WTC11 (cell line): ENCODE data around the gene ADAM12. TPM values are rescaled to one million over a fixed set of nuclear protein-coding genes. Genes with fewer than 3 reads are reported as not detected.

ENCODE experiments used
- ATAC-seq: fragments of 200-7000 bp; cut with Tn5 transposase; 2 replicates; pipeline ENCODE4 v1.10.0; 2021; ENCODE audit warnings: mild to moderate bottlenecking, moderate library complexity
- CTCF ChIA-PET: fragments of 300-600 bp; sonication (Branson Sonifier 250); formaldehyde crosslinking; loops from one replicate; lab custom pipeline; 2021; ENCODE audit warnings: antibody characterized with exemption; lab: Charles Lee
- POLR2A ChIA-PET: fragments of 350-600 bp; sonication (Branson Sonifier 250); formaldehyde crosslinking; loops from one replicate; lab custom pipeline; 2021; ENCODE audit warnings: antibody characterized with exemption; lab: Charles Lee
- DNase-seq: peaks from one replicate; pipeline ENCODE4 v3.0.0; 2021; ENCODE audit warnings: low spot score
- H3K27ac Mint-ChIP-seq: 2 replicates; pipeline ENCODE4 v1.8.0; 2021; ENCODE audit warnings: mixed read lengths
- H3K27me3 Mint-ChIP-seq: 2 replicates; pipeline ENCODE4 v1.8.0; 2021; ENCODE audit warnings: low read depth, mild to moderate bottlenecking, moderate library complexity, mixed read lengths
- H3K36me3 Mint-ChIP-seq: 2 replicates; pipeline ENCODE4 v1.8.0; 2021; ENCODE audit warnings: mixed read lengths
- H3K4me1 Mint-ChIP-seq: 2 replicates; pipeline ENCODE4 v1.8.0; 2022; ENCODE audit warnings: mixed read lengths
- H3K4me3 Mint-ChIP-seq: 2 replicates; pipeline ENCODE4 v1.8.0; 2021; ENCODE audit warnings: mild to moderate bottlenecking, moderate library complexity, mixed read lengths
- H3K9me3 Mint-ChIP-seq: 2 replicates; pipeline ENCODE4 v1.8.0; 2021; ENCODE audit warnings: mixed read lengths
- GRHL2 ChIP-seq: fragments of 250-450 bp; sonication (Bioruptor Pico); IDR thresholded peaks from 2 replicates; pipeline ENCODE4 v1.8.0; 2022; ENCODE audit warnings: mild to moderate bottlenecking, moderate library complexity; ENCODE audit not compliant: insufficient replicate concordance, severe bottlenecking
- HMGXB4 ChIP-seq: sonication (generic); formaldehyde crosslinking; IDR thresholded peaks from 2 replicates; pipeline ENCODE4 v1.8.1; 2023; ENCODE audit warnings: mild to moderate bottlenecking, moderate library complexity, missing genetic modification reagents
- KAT7 ChIP-seq: sonication (generic); formaldehyde crosslinking; IDR thresholded peaks from 2 replicates; pipeline ENCODE4 v1.8.1; 2023; ENCODE audit warnings: missing genetic modification reagents, mild to moderate bottlenecking, borderline replicate concordance
- MLX ChIP-seq: sonication (generic); formaldehyde crosslinking; IDR thresholded peaks from 2 replicates; pipeline ENCODE4 v1.8.1; 2023; ENCODE audit warnings: mild to moderate bottlenecking, missing genetic modification reagents, moderate library complexity
- NR1H2 ChIP-seq: sonication (generic); formaldehyde crosslinking; IDR thresholded peaks from 2 replicates; pipeline ENCODE4 v1.9.0; 2021; ENCODE audit warnings: mild to moderate bottlenecking, moderate library complexity, missing genetic modification reagents
- RELA ChIP-seq: sonication (generic); formaldehyde crosslinking; IDR thresholded peaks from 2 replicates; pipeline ENCODE4 v1.8.1; 2022; ENCODE audit warnings: missing genetic modification reagents, mild to moderate bottlenecking, borderline replicate concordance
- SMAD3 ChIP-seq: sonication (generic); formaldehyde crosslinking; IDR thresholded peaks from 2 replicates; pipeline ENCODE4 v1.8.0; 2022; ENCODE audit warnings: missing genetic modification reagents, mild to moderate bottlenecking, borderline replicate concordance
- ZNF138 ChIP-seq: sonication (generic); formaldehyde crosslinking; conservative IDR thresholded peaks from 2 replicates; pipeline ENCODE4 v1.8.1; 2022; ENCODE audit warnings: mild to moderate bottlenecking, moderate library complexity, missing genetic modification reagents
- ZNF317 ChIP-seq: sonication (generic); formaldehyde crosslinking; IDR thresholded peaks from 2 replicates; pipeline ENCODE4 v1.8.1; 2023; ENCODE audit warnings: low read depth, mild to moderate bottlenecking, moderate library complexity, missing genetic modification reagents, borderline replicate concordance
- ZNF423 ChIP-seq: fragments of 250-450 bp; sonication (Bioruptor Pico); IDR thresholded peaks from 2 replicates; pipeline ENCODE4 v2.1.2; 2022; ENCODE audit warnings: mild to moderate bottlenecking, moderate library complexity
- total RNA-seq: library from RNA; stranded (reverse); gene quantifications from 3 replicates; pipeline ENCODE4 v1.2.3, GENCODE V29; 2021
- TF ChIP-seq, protein P1 (sequence below): sonication (generic); formaldehyde crosslinking; IDR thresholded peaks from 2 replicates; pipeline ENCODE4 v1.8.1; 2022; ENCODE audit warnings: low read depth, mild to moderate bottlenecking, moderate library complexity, missing genetic modification reagents, borderline replicate concordance
- TF ChIP-seq, protein P2 (sequence below): fragments of 250-450 bp; sonication (Bioruptor Pico); IDR thresholded peaks from 2 replicates; pipeline ENCODE4 v1.9.0; 2021; ENCODE audit warnings: moderate library complexity, mild to moderate bottlenecking, inconsistent platforms, borderline replicate concordance
- TF ChIP-seq, protein P3 (sequence below): fragments of 200-600 bp; IDR thresholded peaks from 2 replicates; pipeline ENCODE4 v1.8.0; 2022; ENCODE audit warnings: antibody characterized with exemption

The ADAM12 gene
- total RNA-seq, 1 experiment from 2014 or later = 0.22 TPM

DNA sequence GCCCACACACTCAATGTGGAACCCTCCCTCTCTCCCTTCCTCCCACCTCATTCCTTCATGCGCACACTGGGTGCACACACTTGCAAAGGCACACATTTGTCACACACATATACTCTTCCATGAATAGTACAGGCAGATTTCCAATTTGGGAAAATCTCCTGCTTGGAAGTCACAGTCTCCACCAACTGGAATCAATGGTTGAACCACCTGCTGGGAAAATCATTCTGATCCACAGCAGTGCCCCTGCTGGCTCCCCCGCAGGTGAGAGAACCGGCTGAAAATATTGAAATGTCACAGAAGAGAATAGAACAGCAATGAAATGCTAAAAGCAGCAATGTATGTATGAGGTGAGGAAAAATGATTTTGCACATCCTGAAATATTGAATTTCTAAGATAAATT lies 232.7 kb downstream of the ADAM12 start:
- peak overlapping the region; percentile 12; the same call in 1 of the 2 replicates for H3K27ac Mint-ChIP-seq
- H3K4me3 Mint-ChIP-seq = peak overlapping the region; percentile 2; the same call in 1 of the 2 replicates
- peaks cover 8% of the 10 kb centered on the region for H3K36me3 Mint-ChIP-seq
- ATAC-seq (no peak), DNase-seq (no peak)
- H3K4me1 Mint-ChIP-seq = peaks cover 62% of the 10 kb centered on the region
- H3K9me3 Mint-ChIP-seq = peaks cover 7% of the 10 kb centered on the region
- CTCF ChIA-PET = no interaction called here
- TF ChIP-seq ZNF423 = peak; percentile 49; the same call in 1 of the 2 replicates
- TF ChIP-seq NR1H2 (CRISPR knock-in tag) = no peak
- TF ChIP-seq, all 79 proteins: peak for 1
- peaks cover 3% of the 10 kb centered on the region for H3K27me3 Mint-ChIP-seq
- POLR2A ChIA-PET = no interaction called here

DNA sequence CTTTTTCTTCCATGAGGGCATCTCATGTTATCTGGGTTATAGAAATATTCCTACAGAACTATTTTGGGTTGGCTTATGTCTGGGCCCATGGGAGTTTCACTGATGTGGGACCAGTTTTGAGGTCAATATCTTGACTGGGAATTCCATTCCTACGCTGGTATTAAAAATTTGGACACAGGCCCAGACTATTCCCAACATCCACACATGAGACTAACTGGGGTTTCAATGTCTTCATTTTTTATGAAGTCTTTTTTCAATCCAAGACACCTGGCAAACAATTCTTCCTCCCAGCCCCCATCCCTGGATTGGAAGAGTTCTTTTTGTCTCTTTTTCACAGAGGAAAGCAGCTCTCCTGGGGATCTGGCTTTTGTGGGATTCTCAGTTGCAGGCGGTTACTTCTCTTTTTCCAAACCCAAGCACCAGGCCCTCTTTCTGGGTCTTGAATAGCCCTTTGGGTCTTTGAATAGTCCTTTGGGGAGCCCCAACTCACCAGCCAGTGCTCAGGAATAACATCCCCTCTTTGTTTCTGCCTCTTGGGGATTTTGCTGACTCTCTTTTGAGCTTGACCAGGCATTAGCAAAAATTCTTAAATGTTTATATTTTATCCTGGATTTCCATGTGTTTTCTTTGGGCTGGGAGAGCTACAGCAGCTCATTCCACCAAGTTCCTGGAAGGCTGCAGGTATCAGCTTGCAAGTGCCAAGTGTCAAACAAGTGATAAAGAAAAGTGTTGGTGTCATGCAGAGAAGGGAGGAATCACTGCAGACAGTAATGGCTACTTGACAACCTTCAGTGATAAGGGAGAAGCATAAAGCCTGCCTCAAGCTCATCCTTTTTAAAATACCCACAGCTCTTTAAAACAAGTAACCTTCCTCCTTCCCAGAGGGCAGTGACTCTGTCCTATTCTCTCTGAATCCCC lies 234.3 kb downstream of the ADAM12 start:
- peaks cover 16% of the 10 kb centered on the region for H3K9me3 Mint-ChIP-seq
- POLR2A ChIA-PET = no interaction called here
- peak overlapping the region; percentile 95 for H3K27ac Mint-ChIP-seq
- peaks cover 16% of the 10 kb centered on the region for H3K36me3 Mint-ChIP-seq
- DNase-seq = no peak
- peak; percentile 40 for ATAC-seq
- no peak for TF ChIP-seq RELA (CRISPR knock-in tag)
- TF ChIP-seq ZNF138 (CRISPR knock-in tag) = no peak
- TF ChIP-seq GRHL2 (CRISPR knock-in tag) = no peak
- peaks cover 61% of the 10 kb centered on the region for H3K4me1 Mint-ChIP-seq
- H3K4me3 Mint-ChIP-seq = peak overlapping the region; percentile 12; the same call in 1 of the 2 replicates
- peaks cover 3% of the 10 kb centered on the region for H3K27me3 Mint-ChIP-seq
- CTCF ChIA-PET = interaction anchor here (0.6 to 1.1 kb wide), 4 partner anchors 172 to 350 kb away, joined by 3 to 5 read pairs (median 4); no protein-coding TSS in a partner anchor

DNA sequence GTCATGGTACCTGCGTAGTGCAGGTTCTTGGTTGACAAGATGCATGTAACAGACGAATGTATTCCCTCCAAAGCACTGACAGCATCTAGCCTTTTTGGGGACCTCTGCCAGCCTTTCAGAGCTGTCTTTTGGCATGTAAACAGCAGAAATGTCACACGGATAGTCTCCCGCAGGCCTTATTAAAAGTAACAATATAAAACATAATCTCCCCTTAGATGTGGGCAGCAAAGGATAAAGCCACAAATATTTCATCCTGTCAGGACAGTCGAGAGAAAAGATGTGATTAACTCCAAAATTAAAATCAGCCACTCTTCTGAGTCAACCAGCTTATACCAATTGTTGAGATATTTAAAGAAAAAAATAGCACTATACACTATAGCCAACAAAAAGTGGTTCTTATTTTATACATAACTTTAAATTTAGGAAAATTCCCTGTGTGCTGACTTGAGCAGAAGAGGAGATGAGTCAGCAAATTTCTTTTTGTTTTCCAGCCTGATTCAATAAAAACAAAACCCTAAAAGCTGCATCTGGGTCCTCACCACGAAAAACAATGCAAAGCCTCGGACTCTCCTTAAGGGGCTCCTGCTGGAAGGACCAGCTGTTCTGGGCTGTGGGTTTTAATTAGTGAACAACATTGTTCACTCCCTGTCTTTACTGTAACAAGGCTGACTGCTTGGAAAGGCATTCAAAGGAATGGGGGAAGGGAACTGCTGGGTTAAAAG lies 240.2 kb downstream of the ADAM12 start:
- Mint-ChIP-seq H3K27ac (no peak overlapping the region), H3K4me3 (no peak overlapping the region), H3K9me3 (peaks cover 30% of the 10 kb centered on the region), H3K27me3 (no peaks in the 10 kb centered on the region), H3K36me3 (peaks cover 20% of the 10 kb centered on the region), H3K4me1 (peaks cover 11% of the 10 kb centered on the region)
- TF ChIP-seq SMAD3 (CRISPR knock-in tag) = no peak
- TF ChIP-seq, protein P1, sequence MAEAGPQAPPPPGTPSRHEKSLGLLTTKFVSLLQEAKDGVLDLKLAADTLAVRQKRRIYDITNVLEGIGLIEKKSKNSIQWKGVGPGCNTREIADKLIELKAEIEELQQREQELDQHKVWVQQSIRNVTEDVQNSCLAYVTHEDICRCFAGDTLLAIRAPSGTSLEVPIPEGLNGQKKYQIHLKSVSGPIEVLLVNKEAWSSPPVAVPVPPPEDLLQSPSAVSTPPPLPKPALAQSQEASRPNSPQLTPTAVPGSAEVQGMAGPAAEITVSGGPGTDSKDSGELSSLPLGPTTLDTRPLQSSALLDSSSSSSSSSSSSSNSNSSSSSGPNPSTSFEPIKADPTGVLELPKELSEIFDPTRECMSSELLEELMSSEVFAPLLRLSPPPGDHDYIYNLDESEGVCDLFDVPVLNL (CRISPR knock-in tag) = no peak
- TF ChIP-seq, protein P2, sequence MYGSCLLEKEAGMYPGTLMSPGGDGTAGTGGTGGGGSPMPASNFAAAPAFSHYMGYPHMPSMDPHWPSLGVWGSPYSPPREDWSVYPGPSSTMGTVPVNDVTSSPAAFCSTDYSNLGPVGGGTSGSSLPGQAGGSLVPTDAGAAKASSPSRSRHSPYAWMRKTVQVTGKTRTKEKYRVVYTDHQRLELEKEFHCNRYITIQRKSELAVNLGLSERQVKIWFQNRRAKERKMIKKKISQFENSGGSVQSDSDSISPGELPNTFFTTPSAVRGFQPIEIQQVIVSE = no peak
- no peak for TF ChIP-seq KAT7
- no peak for TF ChIP-seq HMGXB4 (CRISPR knock-in tag)
- no peak for TF ChIP-seq MLX (CRISPR knock-in tag)
- no peak for TF ChIP-seq ZNF317 (CRISPR knock-in tag)
- TF ChIP-seq, protein P3, sequence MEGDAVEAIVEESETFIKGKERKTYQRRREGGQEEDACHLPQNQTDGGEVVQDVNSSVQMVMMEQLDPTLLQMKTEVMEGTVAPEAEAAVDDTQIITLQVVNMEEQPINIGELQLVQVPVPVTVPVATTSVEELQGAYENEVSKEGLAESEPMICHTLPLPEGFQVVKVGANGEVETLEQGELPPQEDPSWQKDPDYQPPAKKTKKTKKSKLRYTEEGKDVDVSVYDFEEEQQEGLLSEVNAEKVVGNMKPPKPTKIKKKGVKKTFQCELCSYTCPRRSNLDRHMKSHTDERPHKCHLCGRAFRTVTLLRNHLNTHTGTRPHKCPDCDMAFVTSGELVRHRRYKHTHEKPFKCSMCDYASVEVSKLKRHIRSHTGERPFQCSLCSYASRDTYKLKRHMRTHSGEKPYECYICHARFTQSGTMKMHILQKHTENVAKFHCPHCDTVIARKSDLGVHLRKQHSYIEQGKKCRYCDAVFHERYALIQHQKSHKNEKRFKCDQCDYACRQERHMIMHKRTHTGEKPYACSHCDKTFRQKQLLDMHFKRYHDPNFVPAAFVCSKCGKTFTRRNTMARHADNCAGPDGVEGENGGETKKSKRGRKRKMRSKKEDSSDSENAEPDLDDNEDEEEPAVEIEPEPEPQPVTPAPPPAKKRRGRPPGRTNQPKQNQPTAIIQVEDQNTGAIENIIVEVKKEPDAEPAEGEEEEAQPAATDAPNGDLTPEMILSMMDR = no peak
- DNase-seq = no peak
- no peak; the same call in 1 of the 2 replicates for ATAC-seq
- POLR2A ChIA-PET = no interaction called here
- CTCF ChIA-PET = interaction anchor here (1.3 kb wide), 1 partner anchor 9 kb away, joined by 3 read pairs; no protein-coding TSS in a partner anchor
